Vagina (tissue), 2 donors: Measurements from ENCODE around the gene ABCC6. TPM values are rescaled to one million over a fixed set of nuclear protein-coding genes. Genes with fewer than 3 reads are reported as not detected.

Source experiments
- DNase-seq, 2 donors: peaks; one replicate each; pipeline ENCODE4 v3.0.0-alpha.2; 2017; ENCODE audit errors: extremely low spot score in 2 of 2
- H3K27ac ChIP-seq: fragments of 200-600 bp; sonication (generic); one replicate; pipeline ENCODE4 v1.5.1; 2019
- H3K27me3 ChIP-seq: fragments of 200-600 bp; sonication (generic); one replicate; pipeline ENCODE4 v1.5.1; 2019
- H3K36me3 ChIP-seq, 2 donors: fragments of 200-600 bp; sonication (generic); one replicate each; pipeline ENCODE4 v1.5.1; 2017 to 2019
- H3K4me1 ChIP-seq: fragments of 200-600 bp; sonication (generic); one replicate; pipeline ENCODE4 v1.5.1; 2019
- H3K4me3 ChIP-seq, 2 donors: fragments of 200-600 bp; sonication (generic); 1 replicate in 1 of 2; 2 replicates in 1 of 2; pipeline ENCODE4 v1.5.1; 2016 to 2019
- H3K9me3 ChIP-seq: fragments of 200-600 bp; sonication (generic); one replicate; pipeline ENCODE4 v1.5.1; 2019
- POLR2A ChIP-seq, 2 donors: fragments of 450-650 bp; IDR thresholded peaks; one replicate each; pipeline ENCODE4 v1.6.1; 2017; ENCODE audit warnings: antibody characterized with exemption in 2 of 2, mild to moderate bottlenecking in 2 of 2, moderate library complexity in 2 of 2
- POLR2AphosphoS5 ChIP-seq, 2 donors: sonication (generic); formaldehyde crosslinking; IDR thresholded peaks; one replicate each; pipeline ENCODE4 v1.9.0; 2017; ENCODE audit warnings: antibody characterized with exemption in 2 of 2, mild to moderate bottlenecking in 2 of 2, low read depth in 1 of 2; ENCODE audit not compliant: insufficient read depth in 1 of 2
- intact Hi-C: fragments of 100-400 bp; cut with DNase I; formaldehyde crosslinking; loops from one replicate; pipeline ENCODE4 v1.15.1; 2023
- total RNA-seq: library from RNA; depleted of rRNA; stranded (reverse); fragments of >200 nt; gene quantifications from one replicate; pipeline ENCODE4 v1.2.3, GENCODE V29; 2016
- TF ChIP-seq, protein P1 (sequence below), 3 experiments: fragments of 450-650 bp in 2 of 3; fragments of 200-600 bp in 1 of 3; sonication (generic) in 1 of 3; IDR thresholded peaks; one replicate each; pipeline ENCODE4 v1.5.1; 2017 to 2019; ENCODE audit warnings: antibody characterized with exemption in 3 of 3, mild to moderate bottlenecking in 2 of 3, moderate library complexity in 2 of 3

Gene ABCC6
- total RNA-seq, 1 donor from 2014 or later: 0.49 TPM

DNA sequence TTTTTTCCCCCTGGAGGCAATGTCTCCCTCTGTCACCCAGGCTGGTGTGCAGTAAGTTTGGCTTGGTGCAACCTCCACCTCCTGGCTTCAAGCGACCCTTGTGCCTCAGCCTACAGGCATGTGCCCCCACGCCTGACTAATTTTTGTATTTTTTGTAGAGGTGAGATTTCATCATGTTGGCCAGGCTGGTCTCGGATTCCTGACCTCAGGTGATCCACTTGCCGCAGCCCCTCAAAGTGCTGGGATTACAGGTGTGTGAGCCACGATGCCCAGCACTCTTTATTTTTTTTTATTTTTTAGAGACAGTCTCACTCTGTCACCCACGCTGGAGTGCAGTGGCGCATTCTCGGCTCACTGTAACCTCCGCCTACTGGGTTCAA, 113.2 kb downstream of the ABCC6 start:
- Histone ChIP-seq H3K4me1 (no peaks in the 10 kb centered on the region), H3K9me3 (no peaks in the 10 kb centered on the region), H3K27me3 (no peaks in the 10 kb centered on the region), H3K36me3 (peaks cover 0 to 36% of the 10 kb centered on the region in 2 donors), H3K27ac (no peak overlapping the region), H3K4me3 (no peak overlapping the region)
- intact Hi-C loops: no loop called here
- DNase-seq: no peak
- TF ChIP-seq POLR2AphosphoS5 (IDR thresholded peaks at IDR 0.05; ENCODE audit: insufficient read depth in 1 of 2, low read depth in 1 of 2): no peak
- no peak for TF ChIP-seq POLR2A (IDR thresholded peaks at IDR 0.05)
- TF ChIP-seq, protein P1, sequence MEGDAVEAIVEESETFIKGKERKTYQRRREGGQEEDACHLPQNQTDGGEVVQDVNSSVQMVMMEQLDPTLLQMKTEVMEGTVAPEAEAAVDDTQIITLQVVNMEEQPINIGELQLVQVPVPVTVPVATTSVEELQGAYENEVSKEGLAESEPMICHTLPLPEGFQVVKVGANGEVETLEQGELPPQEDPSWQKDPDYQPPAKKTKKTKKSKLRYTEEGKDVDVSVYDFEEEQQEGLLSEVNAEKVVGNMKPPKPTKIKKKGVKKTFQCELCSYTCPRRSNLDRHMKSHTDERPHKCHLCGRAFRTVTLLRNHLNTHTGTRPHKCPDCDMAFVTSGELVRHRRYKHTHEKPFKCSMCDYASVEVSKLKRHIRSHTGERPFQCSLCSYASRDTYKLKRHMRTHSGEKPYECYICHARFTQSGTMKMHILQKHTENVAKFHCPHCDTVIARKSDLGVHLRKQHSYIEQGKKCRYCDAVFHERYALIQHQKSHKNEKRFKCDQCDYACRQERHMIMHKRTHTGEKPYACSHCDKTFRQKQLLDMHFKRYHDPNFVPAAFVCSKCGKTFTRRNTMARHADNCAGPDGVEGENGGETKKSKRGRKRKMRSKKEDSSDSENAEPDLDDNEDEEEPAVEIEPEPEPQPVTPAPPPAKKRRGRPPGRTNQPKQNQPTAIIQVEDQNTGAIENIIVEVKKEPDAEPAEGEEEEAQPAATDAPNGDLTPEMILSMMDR (IDR thresholded peaks at IDR 0.05): no peak

DNA sequence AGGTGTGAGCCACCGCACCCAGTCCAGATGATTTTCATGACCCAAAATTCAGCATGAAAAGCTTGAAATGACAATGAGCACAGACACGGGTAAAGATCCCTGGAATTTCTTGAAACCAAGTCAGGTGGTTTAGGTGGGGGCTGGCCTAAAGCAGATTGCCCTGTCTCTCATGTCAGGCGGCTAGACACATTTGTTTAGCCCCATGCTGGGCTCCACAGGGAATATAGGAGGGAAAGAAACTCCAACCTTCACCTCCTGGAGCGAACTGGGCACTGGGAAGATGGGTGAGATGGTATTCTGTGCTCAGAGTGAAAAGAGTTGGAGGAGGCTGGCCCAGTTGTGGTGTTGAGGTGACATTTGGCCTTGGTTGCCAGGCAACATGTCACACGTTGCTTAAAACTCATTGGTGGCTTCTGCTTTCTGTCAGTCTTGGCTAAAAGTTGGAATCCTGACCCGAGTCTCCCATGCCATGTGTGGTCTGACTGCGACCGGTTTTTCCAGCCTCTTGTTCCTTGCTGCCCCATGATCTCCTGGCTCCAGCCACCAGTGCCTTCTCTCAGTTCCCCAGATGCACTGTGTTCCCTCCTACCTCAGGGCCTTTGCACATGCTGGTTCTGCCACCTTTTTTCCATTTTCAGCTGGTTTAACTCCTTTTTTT, 113.7 kb downstream of the ABCC6 start:
- intact Hi-C loops: no loop called here
- Histone ChIP-seq H3K27ac (no peak overlapping the region), H3K4me3 (no peak overlapping the region), H3K4me1 (no peaks in the 10 kb centered on the region), H3K9me3 (no peaks in the 10 kb centered on the region), H3K27me3 (no peaks in the 10 kb centered on the region), H3K36me3 (peaks cover 0 to 31% of the 10 kb centered on the region in 2 donors)
- DNase-seq: no peak
- TF ChIP-seq POLR2AphosphoS5 (IDR thresholded peaks at IDR 0.05; ENCODE audit: insufficient read depth in 1 of 2, low read depth in 1 of 2): no peak
- TF ChIP-seq POLR2A (IDR thresholded peaks at IDR 0.05): no peak
- TF ChIP-seq, protein P1 (IDR thresholded peaks at IDR 0.05): no peak

DNA sequence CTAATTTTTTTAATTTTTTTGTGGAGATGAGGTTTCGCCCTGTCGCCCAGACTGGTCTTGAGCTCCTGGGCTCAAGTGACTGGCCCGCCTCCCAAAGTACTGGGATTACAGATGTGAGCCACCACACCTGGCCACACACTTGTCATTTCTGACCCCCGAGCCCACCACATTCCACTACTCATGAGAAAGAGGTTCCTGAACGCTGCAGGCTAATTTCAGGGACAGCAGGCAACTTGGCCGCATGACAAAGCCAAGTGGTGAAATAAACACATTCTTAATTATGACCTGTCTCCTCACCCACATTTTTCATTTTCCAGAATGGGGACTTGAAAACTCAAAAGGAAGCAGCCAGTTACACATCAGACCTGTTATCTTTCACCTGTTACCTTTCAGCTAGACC, 114.5 kb downstream of the ABCC6 start:
- intact Hi-C loops: no loop called here
- TF ChIP-seq, protein P1 (IDR thresholded peaks at IDR 0.05): no peak
- TF ChIP-seq POLR2AphosphoS5 (IDR thresholded peaks at IDR 0.05; ENCODE audit: insufficient read depth in 1 of 2, low read depth in 1 of 2): no peak
- TF ChIP-seq POLR2A (IDR thresholded peaks at IDR 0.05): no peak
- no peaks in the 10 kb centered on the region for H3K27me3 ChIP-seq
- no peaks in the 10 kb centered on the region for H3K9me3 ChIP-seq
- H3K36me3 ChIP-seq: peaks cover 0 to 34% of the 10 kb centered on the region in 2 donors
- H3K27ac ChIP-seq: no peak overlapping the region
- no peak overlapping the region for H3K4me3 ChIP-seq
- H3K4me1 ChIP-seq: no peaks in the 10 kb centered on the region
- DNase-seq: no peak

DNA sequence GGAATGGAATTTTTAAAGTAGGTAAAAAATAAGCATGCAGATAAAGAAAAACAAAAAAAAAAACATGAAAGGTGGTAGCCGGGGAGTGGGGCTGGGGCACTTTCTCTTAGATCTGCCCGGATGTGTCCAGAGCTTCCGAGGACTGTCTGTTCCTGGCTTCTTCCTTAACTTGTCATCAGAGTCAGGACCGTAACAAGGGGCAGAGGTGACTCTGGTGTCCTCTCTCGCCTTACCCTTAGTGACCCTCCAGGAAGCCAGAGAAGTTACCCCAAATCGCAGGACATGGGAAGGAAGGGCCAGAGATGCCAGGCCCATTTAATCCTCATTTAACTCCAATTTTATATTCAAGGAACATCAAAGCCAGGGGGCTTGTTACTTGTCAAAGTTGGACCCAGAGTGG, 115.5 kb downstream of the ABCC6 start:
- H3K27me3 ChIP-seq: no peaks in the 10 kb centered on the region
- H3K4me1 ChIP-seq: no peaks in the 10 kb centered on the region
- TF ChIP-seq POLR2AphosphoS5 (IDR thresholded peaks at IDR 0.05; ENCODE audit: insufficient read depth in 1 of 2, low read depth in 1 of 2): no peak
- TF ChIP-seq, protein P1 (IDR thresholded peaks at IDR 0.05): no peak
- no peak for TF ChIP-seq POLR2A (IDR thresholded peaks at IDR 0.05)
- intact Hi-C loops: no loop called here
- peaks cover 0 to 34% of the 10 kb centered on the region in 2 donors for H3K36me3 ChIP-seq
- H3K9me3 ChIP-seq: no peaks in the 10 kb centered on the region
- no peak overlapping the region for H3K4me3 ChIP-seq
- no peak for DNase-seq
- H3K27ac ChIP-seq: no peak overlapping the region

DNA sequence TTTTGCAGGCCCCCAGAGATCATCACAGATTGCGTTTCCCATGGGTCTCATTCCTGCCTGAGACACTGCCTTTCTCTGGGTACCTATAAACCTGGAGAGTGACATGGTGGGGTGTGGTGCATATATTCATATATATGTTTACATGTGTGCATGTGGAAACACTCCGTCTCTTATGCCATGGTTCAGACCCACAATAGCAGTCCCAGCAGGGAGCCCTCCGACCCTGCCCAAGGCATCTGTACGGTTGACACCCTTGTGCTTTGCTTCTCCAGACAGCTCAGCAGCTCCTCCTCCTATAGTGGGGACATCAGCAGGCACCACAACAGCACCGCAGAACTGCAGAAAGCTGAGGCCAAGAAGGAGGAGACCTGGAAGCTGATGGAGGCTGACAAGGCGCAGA, 116.8 kb downstream of the ABCC6 start:
- H3K27ac ChIP-seq: no peak overlapping the region
- no peak overlapping the region for H3K4me3 ChIP-seq
- no peaks in the 10 kb centered on the region for H3K4me1 ChIP-seq

More for the DNA sequence above, 116.8 kb downstream of the ABCC6 start:
- DNase-seq: no peak
- Histone ChIP-seq H3K36me3 (peaks cover 0 to 30% of the 10 kb centered on the region in 2 donors), H3K9me3 (no peaks in the 10 kb centered on the region), H3K27me3 (no peaks in the 10 kb centered on the region)
- intact Hi-C loops: no loop called here
- TF ChIP-seq POLR2AphosphoS5 (IDR thresholded peaks at IDR 0.05; ENCODE audit: insufficient read depth in 1 of 2, low read depth in 1 of 2) (no peak), POLR2A (IDR thresholded peaks at IDR 0.05) (no peak)
- TF ChIP-seq, protein P1 (IDR thresholded peaks at IDR 0.05): no peak
